Activated CD4-positive, alpha-beta T cell treated with anti-CD3 and anti-CD28 coated beads, Interleukin-2, amount 10 ng/mL, durations not matched to agents 7 days and 5 days (primary cell): Measurements from ENCODE around the gene COL11A2. TPM values are rescaled to one million over a fixed set of nuclear protein-coding genes. Genes with fewer than 3 reads are reported as not detected.

ENCODE experiments used
- CTCF ChIA-PET: fragments of 350-600 bp; sonication (Branson Sonifier 250); formaldehyde crosslinking; loops from one replicate; lab custom pipeline; 2021; ENCODE audit warnings: antibody characterized with exemption; lab: Charles Lee
- POLR2A ChIA-PET: fragments of 350-600 bp; sonication (Branson Sonifier 250); formaldehyde crosslinking; loops from one replicate; lab custom pipeline; 2021; ENCODE audit warnings: antibody characterized with exemption; lab: Charles Lee
- DNase-seq: peaks from one replicate; pipeline ENCODE4 v3.0.0-alpha.2; 2020
- H3K27ac Mint-ChIP-seq: one replicate; pipeline ENCODE4 v1.8.0; 2021; ENCODE audit warnings: mild to moderate bottlenecking, moderate library complexity, mixed read lengths
- H3K27me3 Mint-ChIP-seq: one replicate; pipeline ENCODE4 v1.8.0; 2021; ENCODE audit warnings: mixed read lengths
- H3K36me3 Mint-ChIP-seq: one replicate; pipeline ENCODE4 v1.8.0; 2021; ENCODE audit warnings: low read depth, mixed read lengths
- H3K4me1 Mint-ChIP-seq: one replicate; pipeline ENCODE4 v1.8.0; 2021; ENCODE audit warnings: mixed read lengths
- H3K4me3 Mint-ChIP-seq: one replicate; pipeline ENCODE4 v1.8.0; 2021; ENCODE audit warnings: mild to moderate bottlenecking, moderate library complexity, mixed read lengths
- H3K9me3 Mint-ChIP-seq: one replicate; pipeline ENCODE4 v1.8.0; 2021; ENCODE audit warnings: mixed read lengths
- total RNA-seq, 2 experiments: library from RNA; stranded (reverse); gene quantifications; one replicate each; pipeline ENCODE4 v1.2.3, GENCODE V29; 2021

COL11A2 gene
- total RNA-seq, 2 experiments from 2014 or later: 1.3 to 1.4 TPM

- H3K36me3 Mint-ChIP-seq: peaks cover 38% of the 10 kb centered on the region
- DNase-seq: peak; percentile 93
- H3K9me3 Mint-ChIP-seq: no peaks in the 10 kb centered on the region
- H3K4me1 Mint-ChIP-seq: peaks cover 65% of the 10 kb centered on the region
- H3K4me3 Mint-ChIP-seq: peak within 1 kb of the TSS; percentile 81
- H3K27ac Mint-ChIP-seq: peak within 1 kb of the TSS; percentile 88
- CTCF ChIA-PET: interaction anchor here (0.8 to 1.4 kb wide), 2 partner anchors 42 to 360 kb away, joined by 3 to 4 read pairs; no protein-coding TSS in a partner anchor
- POLR2A ChIA-PET: no interaction called here
- H3K27me3 Mint-ChIP-seq: no peaks in the 10 kb centered on the region
Measured at GRCh38 chr6:33204415-33205190, 12.3 kb upstream of the COL11A2 start, which contains the start of gene HSD17B8. Gene HSD17B8, plus strand, starts transcription at chr6:33204655. Its CDS starts 14 bp downstream, at chr6:33204669.

- Mint-ChIP-seq H3K27ac (peak overlapping the region; percentile 88), H3K36me3 (peaks cover 33% of the 10 kb centered on the region), H3K4me3 (peak overlapping the region; percentile 81), H3K9me3 (no peaks in the 10 kb centered on the region), H3K27me3 (no peaks in the 10 kb centered on the region), H3K4me1 (peaks cover 65% of the 10 kb centered on the region)
- DNase-seq: no peak
- ChIA-PET POLR2A (no interaction called here), CTCF (no interaction called here)
Measured at GRCh38 chr6:33204165-33204414, 11.8 kb upstream of the COL11A2 start.

GRCh38 chr6:33203443-33204164 lies 11.3 kb upstream of the COL11A2 start:
- Mint-ChIP-seq H3K4me1 (peaks cover 65% of the 10 kb centered on the region), H3K4me3 (peak overlapping the region; percentile 81), H3K27ac (no peak overlapping the region), H3K27me3 (no peaks in the 10 kb centered on the region), H3K9me3 (no peaks in the 10 kb centered on the region), H3K36me3 (peaks cover 32% of the 10 kb centered on the region)
- no peak for DNase-seq
- POLR2A ChIA-PET: interaction anchor here (0.6 kb wide), 1 partner anchor 115 kb away, joined by 4 read pairs; no protein-coding TSS in a partner anchor
- CTCF ChIA-PET: interaction anchor here (0.5 kb wide), 1 partner anchor 348 kb away, joined by 3 read pairs; no protein-coding TSS in a partner anchor

- no peak for DNase-seq
- H3K36me3 Mint-ChIP-seq: peaks cover 32% of the 10 kb centered on the region
Measured at GRCh38 chr6:33202799-33203198, 10.5 kb upstream of the COL11A2 start.

GRCh38 chr6:33201935-33202334 lies 9.7 kb upstream of the COL11A2 start:
- Mint-ChIP-seq H3K36me3 (peaks cover 32% of the 10 kb centered on the region), H3K9me3 (no peaks in the 10 kb centered on the region), H3K27me3 (no peaks in the 10 kb centered on the region), H3K27ac (peak overlapping the region; percentile 99), H3K4me1 (peaks cover 79% of the 10 kb centered on the region), H3K4me3 (peak overlapping the region; percentile 100)
- POLR2A ChIA-PET: no interaction called here
- DNase-seq: no peak
- CTCF ChIA-PET: no interaction called here

More at GRCh38 chr6:33202799-33203198, 10.5 kb upstream of the COL11A2 start:
- peak overlapping the region; percentile 27 for H3K4me3 Mint-ChIP-seq
- no peaks in the 10 kb centered on the region for H3K9me3 Mint-ChIP-seq
- no peak overlapping the region for H3K27ac Mint-ChIP-seq
- no peaks in the 10 kb centered on the region for H3K27me3 Mint-ChIP-seq
- POLR2A ChIA-PET: interaction anchor here (0.6 kb wide), 1 partner anchor 115 kb away, joined by 4 read pairs; no protein-coding TSS in a partner anchor
- CTCF ChIA-PET: no interaction called here
- peaks cover 73% of the 10 kb centered on the region for H3K4me1 Mint-ChIP-seq

- Mint-ChIP-seq H3K27me3 (no peaks in the 10 kb centered on the region), H3K4me3 (peak overlapping the region; percentile 100), H3K4me1 (peaks cover 74% of the 10 kb centered on the region), H3K9me3 (no peaks in the 10 kb centered on the region), H3K27ac (peak overlapping the region; percentile 99), H3K36me3 (peaks cover 37% of the 10 kb centered on the region)
- CTCF ChIA-PET: interaction anchor here (0.6 kb wide), 1 partner anchor 123 kb away, joined by 3 read pairs; no protein-coding TSS in a partner anchor
- POLR2A ChIA-PET: interaction anchor here (0.6 kb wide), 1 partner anchor 9 kb away, joined by 3 read pairs; no protein-coding TSS in a partner anchor
- no peak for DNase-seq
Measured at GRCh38 chr6:33201147-33201545, 8.9 kb upstream of the COL11A2 start.

- CTCF ChIA-PET: interaction anchor here (1.9 kb wide), 1 partner anchor 8 kb away, joined by 4 read pairs; the partner anchor contains the start of gene RING1
- H3K27me3 Mint-ChIP-seq: no peaks in the 10 kb centered on the region
- POLR2A ChIA-PET: no interaction called here
- peak; percentile 100 for DNase-seq
- H3K4me1 Mint-ChIP-seq: peaks cover 68% of the 10 kb centered on the region
- peaks cover 44% of the 10 kb centered on the region for H3K36me3 Mint-ChIP-seq
- peak within 1 kb of the TSS; percentile 100 for H3K4me3 Mint-ChIP-seq
- no peaks in the 10 kb centered on the region for H3K9me3 Mint-ChIP-seq
- H3K27ac Mint-ChIP-seq: peak within 1 kb of the TSS; percentile 99
Measured at GRCh38 chr6:33200219-33201146, 8.2 kb upstream of the COL11A2 start, which contains the start of the genes RXRB and SLC39A7. Gene RXRB, minus strand, starts transcription at chr6:33200665. Its CDS starts 189 bp downstream, at chr6:33200476. Gene SLC39A7, plus strand, starts transcription at chr6:33200867. Its CDS starts 379 bp downstream, at chr6:33201246.

DNA sequence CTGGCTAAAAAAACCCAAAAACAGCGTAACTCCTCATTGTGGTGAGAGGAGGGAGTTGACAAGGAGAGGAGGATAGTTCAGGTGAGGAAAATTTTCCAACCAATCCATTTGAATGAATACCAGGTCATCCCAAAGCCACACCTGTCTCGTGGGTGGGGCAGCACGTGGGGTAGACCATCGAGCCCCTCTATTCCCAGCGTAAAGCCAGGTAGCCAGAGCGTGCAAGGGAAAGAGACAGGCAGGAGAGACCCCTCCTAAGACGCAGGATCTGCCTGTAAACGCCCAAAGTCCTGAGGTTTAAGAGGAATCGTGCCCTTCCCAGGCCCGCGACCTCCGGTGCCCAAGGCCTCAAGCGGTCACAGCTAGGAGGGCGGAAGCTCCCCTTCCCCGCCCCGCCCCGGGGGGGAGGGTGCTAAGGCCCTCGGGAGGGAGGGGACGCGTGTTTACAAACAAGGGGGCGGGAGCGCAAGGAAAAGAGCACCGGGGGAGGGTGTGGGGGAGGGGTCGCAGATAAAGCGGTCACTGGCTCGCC lies 7.5 kb upstream of the COL11A2 start:
- Mint-ChIP-seq H3K27ac (peak overlapping the region; percentile 74), H3K9me3 (no peaks in the 10 kb centered on the region), H3K27me3 (no peaks in the 10 kb centered on the region), H3K36me3 (peaks cover 51% of the 10 kb centered on the region), H3K4me3 (peak overlapping the region; percentile 100), H3K4me1 (peaks cover 62% of the 10 kb centered on the region)
- ChIA-PET POLR2A (no interaction called here), CTCF (interaction anchor here (0.9 to 1.9 kb wide), 3 partner anchors 9 to 75 kb away, joined by 3 to 8 read pairs (median 4); partner anchors contain the start of gene RING1)
- DNase-seq: peak; percentile 79

GRCh38 chr6:33198853-33199436 lies 6.7 kb upstream of the COL11A2 start:
- Mint-ChIP-seq H3K27me3 (no peaks in the 10 kb centered on the region), H3K9me3 (no peaks in the 10 kb centered on the region), H3K4me3 (peak overlapping the region; percentile 100), H3K4me1 (peaks cover 57% of the 10 kb centered on the region), H3K27ac (peak overlapping the region; percentile 83), H3K36me3 (peaks cover 57% of the 10 kb centered on the region)
- DNase-seq: no peak
- ChIA-PET POLR2A (no interaction called here), CTCF (interaction anchor here (0.6 to 2.2 kb wide), 6 partner anchors 9 to 337 kb away, joined by 3 to 10 read pairs (median 4); partner anchors contain the start of gene RING1)

DNA sequence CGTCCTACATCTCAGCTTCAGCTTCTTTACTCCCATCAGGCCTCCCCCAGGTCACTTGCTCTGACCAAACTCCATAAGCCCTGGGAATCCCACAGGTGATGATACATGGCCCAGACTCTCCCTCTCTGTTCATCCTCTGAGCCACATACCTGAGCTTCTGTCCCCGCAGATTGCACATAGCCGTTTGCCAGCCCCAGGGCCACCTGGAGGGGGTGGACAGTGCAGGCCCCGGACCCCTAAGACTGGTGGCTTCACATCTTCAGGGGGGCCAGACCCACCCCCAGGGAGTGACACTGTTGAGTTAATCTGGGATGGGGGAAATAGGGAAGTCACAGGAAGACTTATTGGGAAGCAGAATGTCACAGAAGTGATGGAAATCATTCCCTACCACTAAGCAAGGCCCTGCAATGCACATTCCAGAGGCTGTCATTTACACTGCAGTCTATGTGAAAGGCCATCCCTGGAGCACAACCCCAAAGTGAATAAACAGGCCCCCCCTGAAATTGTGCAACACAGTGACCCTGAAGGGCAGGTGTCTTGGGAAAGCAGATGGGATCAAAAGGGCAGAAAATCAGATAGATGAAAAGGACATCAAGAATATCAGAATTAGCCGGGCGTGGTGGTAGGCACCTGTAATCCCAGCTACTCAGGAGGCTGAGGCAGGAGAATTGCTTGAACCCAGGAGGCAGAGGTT lies 6.0 kb upstream of the COL11A2 start:
- Mint-ChIP-seq H3K36me3 (peaks cover 57% of the 10 kb centered on the region), H3K27ac (peak overlapping the region; percentile 83), H3K27me3 (peaks cover 3% of the 10 kb centered on the region), H3K4me1 (peaks cover 52% of the 10 kb centered on the region), H3K9me3 (no peaks in the 10 kb centered on the region), H3K4me3 (peak overlapping the region; percentile 100)
- DNase-seq: no peak
- CTCF ChIA-PET: interaction anchor here (0.6 to 2.2 kb wide), 17 partner anchors 10 to 337 kb away, joined by 3 to 10 read pairs (median 5); partner anchors contain the start of genes B3GALT4 and RING1
- POLR2A ChIA-PET: no interaction called here
